22Rv1 (cell line): ENCODE measurements around the gene KHDC1.
"Not testable (repeated sequence)": the region's sequence is repeated elsewhere in the genome, so short reads cannot be mapped to it uniquely, and the experiment has no call there.

ENCODE experiments used
- H3K27ac ChIP-seq: fragments of 450-650 bp; 2 replicates; pipeline ENCODE4 v1.5.1; 2017
- CTCF ChIP-seq: fragments of 450-650 bp; IDR thresholded peaks from 2 replicates; pipeline ENCODE4 v1.5.1; 2017; ENCODE audit warnings: mild to moderate bottlenecking
- ZFX ChIP-seq: fragments of 450-650 bp; IDR thresholded peaks from 2 replicates; pipeline ENCODE4 v1.6.1; 2017; ENCODE audit warnings: antibody characterized with exemption, borderline replicate concordance

KHDC1 gene

GRCh38 chr6:73200247-73200646 is 62.7 kb downstream of the KHDC1 start:
- TF ChIP-seq ZFX (no peak), CTCF (no peak)
- H3K27ac ChIP-seq: no peak overlapping the region

- TF ChIP-seq CTCF (no peak), ZFX (no peak)
These were observed 68.3 kb downstream of the KHDC1 start for GRCh38 chr6:73194744-73195143.

GRCh38 chr6:73193302-73193701 is 69.7 kb downstream of the KHDC1 start:
- H3K27ac ChIP-seq: not testable (repeated sequence)

More at GRCh38 chr6:73194744-73195143, 68.3 kb downstream of the KHDC1 start:
- H3K27ac ChIP-seq: no peak overlapping the region
